Gastrocnemius medialis (tissue), 4 donors: ENCODE measurements around the gene PLEKHG4B. TPM values are rescaled to one million over a fixed set of nuclear protein-coding genes. Genes with fewer than 3 reads are reported as not detected.

ENCODE experiments used
- ATAC-seq, 2 donors: fragments of 150-250 bp; one replicate each; pipeline ENCODE4 v1.9.1; 2016
- DNase-seq, 2 donors: peaks; one replicate each; pipeline ENCODE4 v3.0.0-alpha.2; 2019
- H3K27ac ChIP-seq, 4 donors: fragments of 200-600 bp; sonication (generic); 1 replicate in 1 of 4; 2 replicates in 3 of 4; pipeline ENCODE4 v1.5.1; 2016 to 2018; ENCODE audit warnings: mild to moderate bottlenecking in 2 of 4, moderate library complexity in 1 of 4
- H3K27me3 ChIP-seq, 3 donors: fragments of 200-600 bp; sonication (generic) in 2 of 3; 1 replicate in 1 of 3; 2 replicates in 2 of 3; pipeline versions ENCODE4 v1.5.1 to v1.6.0; 2016 to 2019; ENCODE audit warnings: mild to moderate bottlenecking in 1 of 3, moderate library complexity in 1 of 3
- H3K36me3 ChIP-seq, 2 donors: fragments of 200-600 bp; sonication (generic) in 1 of 2; one replicate each; pipeline ENCODE4 v1.5.1; 2017 to 2018
- H3K4me1 ChIP-seq, 2 donors: fragments of 200-600 bp; sonication (generic) in 1 of 2; one replicate each; pipeline ENCODE4 v1.5.1; 2016 to 2017; ENCODE audit warnings: mild to moderate bottlenecking in 2 of 2
- H3K4me3 ChIP-seq, 4 donors: fragments of 200-600 bp; sonication (generic) in 3 of 4; 1 replicate in 1 of 4; 2 replicates in 3 of 4; pipeline ENCODE4 v1.5.1; 2016 to 2019; ENCODE audit warnings: mild to moderate bottlenecking in 2 of 4
- H3K9me3 ChIP-seq, 3 donors: fragments of 200-600 bp; sonication (generic) in 2 of 3; 1 replicate in 1 of 3; 2 replicates in 2 of 3; pipeline ENCODE4 v1.5.1; 2016 to 2019
- POLR2A ChIP-seq, 2 donors: fragments of 450-650 bp; IDR thresholded peaks; one replicate each; pipeline ENCODE4 v1.6.1; 2017; ENCODE audit warnings: antibody characterized with exemption in 2 of 2, mild to moderate bottlenecking in 2 of 2, moderate library complexity in 2 of 2
- in situ Hi-C, 4 donors: fragments of 200-750 bp; cut with MboI; loops; one replicate each; pipeline versions ENCODE4 v1.15.0 to v1.8.0; 2017; ENCODE audit warnings: low sequenced_read_pairs in 4 of 4
- intact Hi-C: fragments of 100-400 bp; cut with DNase I; formaldehyde crosslinking; loops from one replicate; pipeline ENCODE4 v1.15.1; 2023; ENCODE audit warnings: low total_unique reads
- total RNA-seq, 4 donors: library from RNA; depleted of rRNA; stranded (reverse); fragments of >200 nt; gene quantifications; one replicate each; pipeline versions ENCODE4 v1.1.0 to v1.2.3, GENCODE V29; 2016
- TF ChIP-seq, protein P1 (sequence below), 5 experiments: fragments of 450-650 bp in 3 of 5; fragments of 200-600 bp in 2 of 5; sonication (generic) in 2 of 5; IDR thresholded peaks in 4 of 5; conservative IDR thresholded peaks in 1 of 5; 1 replicate in 4 of 5; 2 replicates in 1 of 5; pipeline ENCODE4 v1.5.1; 2016 to 2019; ENCODE audit warnings: antibody characterized with exemption in 5 of 5, mild to moderate bottlenecking in 3 of 5, moderate library complexity in 3 of 5

The PLEKHG4B gene
- total RNA-seq, 4 donors from 2014 or later = not detected

- Histone ChIP-seq H3K27ac (peak overlapping the region; percentile 95 to 100 (median 99)), H3K4me3 (peak overlapping the region; percentile 36 to 56 (median 52)), H3K4me1 (peaks cover 75 to 85% of the 10 kb centered on the region in 2 donors), H3K27me3 (no peaks in the 10 kb centered on the region), H3K36me3 (no peaks in the 10 kb centered on the region), H3K9me3 (no peaks in the 10 kb centered on the region)
- DNase-seq (no peak), ATAC-seq (no peak)
- intact Hi-C loops = loop anchor here (5.0 kb wide), 1 partner anchor 919 kb away; the partner anchor contains the start of gene SLC12A7
- in situ Hi-C loops = no loop called here
- TF ChIP-seq, protein P1, sequence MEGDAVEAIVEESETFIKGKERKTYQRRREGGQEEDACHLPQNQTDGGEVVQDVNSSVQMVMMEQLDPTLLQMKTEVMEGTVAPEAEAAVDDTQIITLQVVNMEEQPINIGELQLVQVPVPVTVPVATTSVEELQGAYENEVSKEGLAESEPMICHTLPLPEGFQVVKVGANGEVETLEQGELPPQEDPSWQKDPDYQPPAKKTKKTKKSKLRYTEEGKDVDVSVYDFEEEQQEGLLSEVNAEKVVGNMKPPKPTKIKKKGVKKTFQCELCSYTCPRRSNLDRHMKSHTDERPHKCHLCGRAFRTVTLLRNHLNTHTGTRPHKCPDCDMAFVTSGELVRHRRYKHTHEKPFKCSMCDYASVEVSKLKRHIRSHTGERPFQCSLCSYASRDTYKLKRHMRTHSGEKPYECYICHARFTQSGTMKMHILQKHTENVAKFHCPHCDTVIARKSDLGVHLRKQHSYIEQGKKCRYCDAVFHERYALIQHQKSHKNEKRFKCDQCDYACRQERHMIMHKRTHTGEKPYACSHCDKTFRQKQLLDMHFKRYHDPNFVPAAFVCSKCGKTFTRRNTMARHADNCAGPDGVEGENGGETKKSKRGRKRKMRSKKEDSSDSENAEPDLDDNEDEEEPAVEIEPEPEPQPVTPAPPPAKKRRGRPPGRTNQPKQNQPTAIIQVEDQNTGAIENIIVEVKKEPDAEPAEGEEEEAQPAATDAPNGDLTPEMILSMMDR (IDR thresholded peaks at IDR 0.05 in 4 of 5, conservative IDR thresholded peaks at IDR 0.05 in 1 of 5) = no peak
- TF ChIP-seq POLR2A (IDR thresholded peaks at IDR 0.05) = no peak
Observed at GRCh38 chr5:192970-193831, 101.2 kb downstream of the PLEKHG4B start.

- Histone ChIP-seq H3K36me3 (no peaks in the 10 kb centered on the region), H3K4me3 (peak overlapping the region in 3 of 4 donors; percentile 36 to 56 (median 49)), H3K27me3 (no peaks in the 10 kb centered on the region), H3K9me3 (no peaks in the 10 kb centered on the region), H3K4me1 (peaks cover 71 to 81% of the 10 kb centered on the region in 2 donors), H3K27ac (peak overlapping the region; percentile 95 to 100 (median 99))
- DNase-seq = peak; percentile 81 to 90
- TF ChIP-seq, protein P1 (IDR thresholded peaks at IDR 0.05 in 4 of 5, conservative IDR thresholded peaks at IDR 0.05 in 1 of 5) = no peak
- TF ChIP-seq POLR2A (IDR thresholded peaks at IDR 0.05) = peak; percentile 68 to 73
- peak; percentile 28 to 60 for ATAC-seq
- intact Hi-C loops (loop anchor here (5.0 kb wide), 1 partner anchor 918 kb away; the partner anchor contains the start of gene SLC12A7), in situ Hi-C loops (no loop called here)
Observed at GRCh38 chr5:194102-194501, 102.1 kb downstream of the PLEKHG4B start.

DNA sequence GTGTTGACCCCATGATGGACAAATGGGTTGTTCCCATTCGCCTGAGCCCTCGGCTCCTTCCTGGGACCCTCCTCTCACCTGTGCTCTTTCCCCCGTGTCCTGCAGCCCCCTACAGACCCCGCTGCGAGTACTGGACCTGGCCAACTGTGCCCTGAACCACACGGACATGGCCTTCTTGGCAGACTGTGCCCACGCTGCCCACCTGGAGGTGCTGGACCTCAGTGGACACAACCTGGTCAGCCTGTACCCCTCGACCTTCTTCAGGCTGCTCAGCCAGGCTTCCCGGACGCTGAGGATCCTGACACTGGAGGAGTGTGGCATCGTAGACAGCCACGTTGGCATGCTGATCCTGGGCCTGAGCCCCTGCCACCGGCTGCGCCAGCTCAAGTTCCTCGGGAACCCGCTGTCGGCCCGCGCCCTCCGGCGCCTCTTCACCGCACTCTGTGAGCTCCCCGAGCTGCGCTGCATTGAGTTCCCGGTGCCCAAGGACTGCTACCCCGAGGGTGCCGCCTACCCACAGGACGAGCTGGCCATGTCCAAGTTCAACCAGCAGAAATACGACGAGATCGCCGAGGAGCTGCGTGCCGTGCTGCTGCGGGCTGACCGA lies 102.7 kb downstream of the PLEKHG4B start:
- H3K27ac ChIP-seq = peak overlapping the region; percentile 95 to 100 (median 99)
- TF ChIP-seq POLR2A (IDR thresholded peaks at IDR 0.05) = no peak
- TF ChIP-seq, protein P1 (IDR thresholded peaks at IDR 0.05 in 4 of 5, conservative IDR thresholded peaks at IDR 0.05 in 1 of 5) = no peak
- in situ Hi-C loops = no loop called here
- H3K4me1 ChIP-seq = peaks cover 65 to 75% of the 10 kb centered on the region in 2 donors
- DNase-seq (no peak), ATAC-seq (no peak)
- intact Hi-C loops = loop anchor here (5.0 kb wide), 1 partner anchor 918 kb away; the partner anchor contains the start of gene SLC12A7
- no peaks in the 10 kb centered on the region for H3K27me3 ChIP-seq
- no peaks in the 10 kb centered on the region for H3K36me3 ChIP-seq
- peak overlapping the region in 2 of 4 donors; percentile 1 to 3 for H3K4me3 ChIP-seq
- H3K9me3 ChIP-seq = no peaks in the 10 kb centered on the region

- no peak for DNase-seq
- intact Hi-C loops = no loop called here
Observed at GRCh38 chr5:195401-196160, 103.6 kb downstream of the PLEKHG4B start.

More at GRCh38 chr5:195401-196160, 103.6 kb downstream of the PLEKHG4B start:
- ATAC-seq = no peak
- Histone ChIP-seq H3K4me1 (peaks cover 56 to 66% of the 10 kb centered on the region in 2 donors), H3K36me3 (no peaks in the 10 kb centered on the region), H3K9me3 (no peaks in the 10 kb centered on the region), H3K27me3 (no peaks in the 10 kb centered on the region), H3K4me3 (no peak overlapping the region), H3K27ac (peak overlapping the region; percentile 95 to 100 (median 99))
- in situ Hi-C loops = no loop called here
- no peak for TF ChIP-seq POLR2A (IDR thresholded peaks at IDR 0.05)
- TF ChIP-seq, protein P1 (IDR thresholded peaks at IDR 0.05 in 4 of 5, conservative IDR thresholded peaks at IDR 0.05 in 1 of 5) = peak in 3 of 5 experiments; percentile 10 to 23 (median 11)
